Gastrocnemius medialis (tissue), 4 donors: ENCODE data around the gene ZNF423. TPM values are rescaled to one million over a fixed set of nuclear protein-coding genes. Genes with fewer than 3 reads are reported as not detected.

Source experiments
- ATAC-seq, 2 donors: fragments of 150-250 bp; one replicate each; pipeline ENCODE4 v1.9.1; 2016
- DNase-seq, 2 donors: peaks; one replicate each; pipeline ENCODE4 v3.0.0-alpha.2; 2019
- H3K27ac ChIP-seq, 4 donors: fragments of 200-600 bp; sonication (generic); 1 replicate in 1 of 4; 2 replicates in 3 of 4; pipeline ENCODE4 v1.5.1; 2016 to 2018; ENCODE audit warnings: mild to moderate bottlenecking in 2 of 4, moderate library complexity in 1 of 4
- H3K27me3 ChIP-seq, 3 donors: fragments of 200-600 bp; sonication (generic) in 2 of 3; 1 replicate in 1 of 3; 2 replicates in 2 of 3; pipeline versions ENCODE4 v1.5.1 to v1.6.0; 2016 to 2019; ENCODE audit warnings: mild to moderate bottlenecking in 1 of 3, moderate library complexity in 1 of 3
- H3K36me3 ChIP-seq, 2 donors: fragments of 200-600 bp; sonication (generic) in 1 of 2; one replicate each; pipeline ENCODE4 v1.5.1; 2017 to 2018
- H3K4me1 ChIP-seq, 2 donors: fragments of 200-600 bp; sonication (generic) in 1 of 2; one replicate each; pipeline ENCODE4 v1.5.1; 2016 to 2017; ENCODE audit warnings: mild to moderate bottlenecking in 2 of 2
- H3K4me3 ChIP-seq, 4 donors: fragments of 200-600 bp; sonication (generic) in 3 of 4; 1 replicate in 1 of 4; 2 replicates in 3 of 4; pipeline ENCODE4 v1.5.1; 2016 to 2019; ENCODE audit warnings: mild to moderate bottlenecking in 2 of 4
- H3K9me3 ChIP-seq, 3 donors: fragments of 200-600 bp; sonication (generic) in 2 of 3; 1 replicate in 1 of 3; 2 replicates in 2 of 3; pipeline ENCODE4 v1.5.1; 2016 to 2019
- CTCF ChIP-seq, 5 experiments: fragments of 450-650 bp in 3 of 5; fragments of 200-600 bp in 2 of 5; sonication (generic) in 2 of 5; IDR thresholded peaks in 4 of 5; conservative IDR thresholded peaks in 1 of 5; 1 replicate in 4 of 5; 2 replicates in 1 of 5; pipeline ENCODE4 v1.5.1; 2016 to 2019; ENCODE audit warnings: antibody characterized with exemption in 5 of 5, mild to moderate bottlenecking in 3 of 5, moderate library complexity in 3 of 5
- POLR2A ChIP-seq, 2 donors: fragments of 450-650 bp; IDR thresholded peaks; one replicate each; pipeline ENCODE4 v1.6.1; 2017; ENCODE audit warnings: antibody characterized with exemption in 2 of 2, mild to moderate bottlenecking in 2 of 2, moderate library complexity in 2 of 2
- in situ Hi-C, 4 donors: fragments of 200-750 bp; cut with MboI; loops; one replicate each; pipeline versions ENCODE4 v1.15.0 to v1.8.0; 2017; ENCODE audit warnings: low sequenced_read_pairs in 4 of 4
- intact Hi-C: fragments of 100-400 bp; cut with DNase I; formaldehyde crosslinking; loops from one replicate; pipeline ENCODE4 v1.15.1; 2023; ENCODE audit warnings: low total_unique reads
- total RNA-seq, 4 donors: library from RNA; depleted of rRNA; stranded (reverse); fragments of >200 nt; gene quantifications; one replicate each; pipeline versions ENCODE4 v1.1.0 to v1.2.3, GENCODE V29; 2016

ZNF423 gene
- total RNA-seq, 4 donors from 2014 or later, result 8.4 to 15.8 (median 12.5) TPM

- Histone ChIP-seq H3K4me1 (peaks cover 14 to 22% of the 10 kb centered on the region in 2 donors), H3K4me3 (no peak overlapping the region), H3K9me3 (no peaks in the 10 kb centered on the region), H3K27ac (no peak overlapping the region), H3K27me3 (no peaks in the 10 kb centered on the region), H3K36me3 (peaks cover 0 to 21% of the 10 kb centered on the region in 2 donors)
- in situ Hi-C loops, result no loop called here
- ATAC-seq, result no peak
- TF ChIP-seq CTCF (IDR thresholded peaks at IDR 0.05 in 4 of 5, conservative IDR thresholded peaks at IDR 0.05 in 1 of 5) (no peak), POLR2A (IDR thresholded peaks at IDR 0.05) (no peak)
- intact Hi-C loops, result no loop called here
- DNase-seq, result no peak
Measured at GRCh38 chr16:49634235-49635008, 221.5 kb downstream of the ZNF423 start.

- H3K4me1 ChIP-seq, result peaks cover 6 to 16% of the 10 kb centered on the region in 2 donors
- H3K4me3 ChIP-seq, result no peak overlapping the region
- H3K36me3 ChIP-seq, result peaks cover 0 to 21% of the 10 kb centered on the region in 2 donors
- no peak for DNase-seq
- no peaks in the 10 kb centered on the region for H3K9me3 ChIP-seq
- no peaks in the 10 kb centered on the region for H3K27me3 ChIP-seq
- no peak for ATAC-seq
- intact Hi-C loops, result no loop called here
- no peak for TF ChIP-seq CTCF (IDR thresholded peaks at IDR 0.05 in 4 of 5, conservative IDR thresholded peaks at IDR 0.05 in 1 of 5)
- no peak for TF ChIP-seq POLR2A (IDR thresholded peaks at IDR 0.05)
- no peak overlapping the region for H3K27ac ChIP-seq
- in situ Hi-C loops, result no loop called here
Measured at GRCh38 chr16:49632795-49633184, 223.1 kb downstream of the ZNF423 start.

- ATAC-seq, result no peak
- no peak overlapping the region for H3K27ac ChIP-seq
- no peak for TF ChIP-seq POLR2A (IDR thresholded peaks at IDR 0.05)
- TF ChIP-seq CTCF (IDR thresholded peaks at IDR 0.05 in 4 of 5, conservative IDR thresholded peaks at IDR 0.05 in 1 of 5), result no peak
Measured at GRCh38 chr16:49632086-49632794, 223.7 kb downstream of the ZNF423 start.

GRCh38 chr16:49631187-49632041, 224.5 kb downstream of the ZNF423 start:
- TF ChIP-seq POLR2A (IDR thresholded peaks at IDR 0.05) (no peak), CTCF (IDR thresholded peaks at IDR 0.05 in 4 of 5, conservative IDR thresholded peaks at IDR 0.05 in 1 of 5) (no peak)
- no peak for ATAC-seq

More at GRCh38 chr16:49632086-49632794, 223.7 kb downstream of the ZNF423 start:
- Histone ChIP-seq H3K4me1 (peaks cover 6 to 16% of the 10 kb centered on the region in 2 donors), H3K4me3 (no peak overlapping the region), H3K36me3 (peaks cover 0 to 15% of the 10 kb centered on the region in 2 donors), H3K9me3 (no peaks in the 10 kb centered on the region), H3K27me3 (no peaks in the 10 kb centered on the region)
- in situ Hi-C loops (no loop called here), intact Hi-C loops (no loop called here)
- no peak for DNase-seq

More at GRCh38 chr16:49631187-49632041, 224.5 kb downstream of the ZNF423 start:
- no peaks in the 10 kb centered on the region for H3K9me3 ChIP-seq
- H3K4me3 ChIP-seq, result no peak overlapping the region
- DNase-seq, result no peak
- in situ Hi-C loops (no loop called here), intact Hi-C loops (loop anchor here (2.0 kb wide), 1 partner anchor 51 kb away; no protein-coding TSS in a partner anchor)
- no peaks in the 10 kb centered on the region for H3K27me3 ChIP-seq
- no peak overlapping the region for H3K27ac ChIP-seq
- H3K36me3 ChIP-seq, result peaks cover 0 to 7% of the 10 kb centered on the region in 2 donors
- peaks cover 6 to 16% of the 10 kb centered on the region in 2 donors for H3K4me1 ChIP-seq
